NCI-H2107 (cell line): ENCODE results near the gene KDM4F.

Experiments
- DNase-seq: peaks from one replicate; lab custom pipeline; 2025; lab: John Stamatoyannopoulos, UW

The KDM4F gene

DNA sequence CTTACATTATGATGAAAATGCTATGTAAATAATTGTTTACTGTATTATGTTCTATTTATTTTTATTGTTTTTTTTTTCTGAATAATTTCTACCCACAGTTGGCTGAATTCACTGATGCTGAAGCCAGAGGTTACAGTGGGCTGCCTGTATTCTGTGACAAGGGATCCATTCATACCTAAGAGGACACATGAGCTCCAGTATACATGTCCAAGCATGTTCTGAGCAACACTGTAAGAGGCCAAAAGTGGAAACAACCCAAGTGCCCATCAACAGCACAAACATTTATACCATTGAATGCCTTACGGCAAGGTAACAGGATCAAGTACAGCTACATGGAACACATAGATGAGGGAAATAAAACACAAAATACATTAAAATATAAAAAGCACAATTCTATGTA lies 16.1 kb downstream of the KDM4F start:
- no peak for DNase-seq

DNA sequence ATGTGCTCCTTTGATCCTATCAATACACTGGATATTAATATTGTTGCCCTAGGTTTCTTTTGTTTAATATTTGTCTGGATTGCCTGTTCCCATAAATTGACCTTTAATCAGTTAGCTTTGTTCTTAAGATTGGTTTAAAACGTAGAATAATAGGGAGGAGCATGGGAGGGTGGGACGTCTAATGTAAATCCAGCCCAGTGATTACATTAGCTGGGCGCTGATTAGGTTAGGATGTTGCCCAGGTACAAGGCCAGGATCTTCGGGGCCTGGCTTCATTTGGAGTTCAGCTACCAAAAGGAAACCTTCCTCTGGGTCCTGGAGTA lies 17.5 kb downstream of the KDM4F start, which contains the start of gene SRSF8:
Gene SRSF8, plus strand, starts transcription at position 204 of the 323 bp plus-strand sequence. CDS start 308 bp downstream, outside the sequence.
- no peak for DNase-seq

DNA sequence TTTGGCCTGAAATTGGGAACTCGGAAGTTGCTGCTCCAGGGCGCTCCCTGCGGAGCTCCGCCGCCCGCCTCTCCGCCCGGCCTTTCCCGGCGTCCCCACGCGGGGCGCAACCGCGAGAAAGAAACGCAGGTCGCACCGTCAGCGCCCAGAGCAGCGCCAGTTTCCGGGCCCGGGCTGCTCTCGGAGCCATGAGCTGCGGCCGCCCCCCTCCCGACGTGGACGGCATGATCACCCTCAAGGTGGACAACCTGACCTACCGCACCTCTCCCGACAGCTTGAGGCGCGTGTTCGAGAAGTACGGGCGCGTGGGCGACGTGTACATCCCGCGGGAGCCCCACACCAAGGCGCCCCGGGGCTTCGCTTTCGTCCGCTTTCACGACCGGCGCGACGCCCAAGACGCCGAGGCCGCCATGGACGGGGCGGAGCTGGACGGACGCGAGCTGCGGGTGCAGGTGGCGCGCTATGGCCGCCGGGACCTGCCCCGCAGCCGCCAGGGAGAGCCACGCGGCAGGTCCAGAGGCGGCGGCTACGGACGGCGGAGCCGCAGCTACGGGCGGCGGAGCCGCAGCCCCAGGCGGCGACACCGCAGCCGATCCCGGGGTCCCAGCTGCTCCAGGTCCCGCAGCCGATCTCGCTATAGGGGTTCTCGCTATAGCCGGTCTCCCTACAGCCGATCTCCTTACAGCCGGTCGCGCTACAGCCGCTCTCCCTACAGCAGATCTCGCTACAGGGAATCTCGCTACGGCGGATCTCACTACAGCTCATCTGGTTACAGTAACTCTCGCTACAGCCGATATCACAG lies 18.0 kb downstream of the KDM4F start:
- peak; percentile 78 for DNase-seq

DNA sequence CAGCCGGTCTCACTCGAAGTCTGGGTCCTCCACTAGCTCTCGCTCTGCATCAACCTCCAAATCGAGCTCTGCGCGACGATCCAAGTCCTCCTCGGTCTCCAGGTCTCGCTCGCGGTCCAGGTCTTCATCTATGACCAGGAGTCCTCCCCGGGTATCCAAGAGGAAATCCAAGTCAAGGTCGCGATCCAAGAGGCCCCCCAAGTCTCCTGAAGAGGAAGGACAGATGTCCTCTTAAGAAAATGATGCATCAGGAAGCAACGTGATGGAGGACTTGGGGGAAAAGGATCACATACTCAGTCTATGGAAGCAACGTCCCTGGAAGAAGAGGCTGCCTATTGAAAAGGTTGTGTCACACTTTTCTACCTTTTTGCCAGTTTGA lies 18.6 kb downstream of the KDM4F start:
- DNase-seq, result no peak

DNA sequence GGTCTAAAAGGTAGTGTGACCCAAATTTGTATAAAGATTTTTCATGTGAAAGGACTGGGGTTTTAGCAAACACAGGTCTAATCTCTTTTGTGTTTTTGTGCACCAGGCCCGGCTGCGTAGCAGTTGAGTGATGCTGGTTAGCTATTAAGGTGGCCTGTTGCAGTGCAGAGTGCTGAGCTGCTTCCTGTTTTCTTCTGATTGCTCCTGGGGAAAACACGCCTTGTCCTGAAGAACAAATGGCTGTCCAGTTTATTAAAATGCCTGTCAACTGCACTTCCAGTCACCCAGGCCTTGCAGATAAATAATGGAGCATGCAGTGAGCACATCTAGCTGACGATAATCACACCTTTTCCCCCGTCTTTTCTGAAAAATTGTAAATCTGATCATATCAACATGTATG lies 19.3 kb downstream of the KDM4F start:
- peak; percentile 59 for DNase-seq

DNA sequence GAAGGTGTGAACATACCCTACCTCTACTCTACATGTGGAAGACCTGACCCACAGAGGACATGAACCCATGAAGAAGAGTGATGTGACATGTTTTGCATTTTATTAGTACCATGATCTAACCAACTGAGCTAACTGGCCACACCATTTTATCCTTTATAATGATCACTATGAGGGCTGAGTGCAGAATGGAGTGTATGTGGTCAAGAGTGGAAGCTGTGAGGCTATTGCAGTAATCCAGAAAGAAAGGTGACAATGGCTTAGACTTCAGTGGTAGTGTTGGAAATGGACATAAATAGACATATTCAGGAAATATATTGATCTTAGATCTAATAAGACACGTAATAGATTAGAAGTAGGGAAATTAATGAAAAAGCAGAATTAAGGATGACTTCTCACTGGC lies 21.2 kb downstream of the KDM4F start:
- DNase-seq, result no peak

DNA sequence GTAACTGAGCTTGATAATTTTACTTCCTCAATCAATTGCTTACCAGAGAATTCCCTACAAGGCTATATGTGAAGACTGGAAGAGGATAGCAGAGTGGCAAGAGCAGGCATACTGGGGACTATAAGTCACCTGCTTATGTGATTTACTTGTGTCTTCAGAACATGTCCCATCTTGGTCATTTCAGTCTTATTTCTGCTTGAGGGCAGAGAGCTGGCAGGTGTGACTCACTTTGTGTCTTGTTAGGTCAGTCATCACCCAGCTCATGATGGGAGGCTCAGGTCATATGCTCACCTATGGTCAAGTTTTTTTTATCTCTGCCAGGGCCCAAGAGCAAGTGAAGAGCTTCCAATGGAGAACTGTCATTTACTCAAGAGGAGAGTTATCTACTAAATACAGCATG lies 23.7 kb downstream of the KDM4F start:
- DNase-seq, result no peak

DNA sequence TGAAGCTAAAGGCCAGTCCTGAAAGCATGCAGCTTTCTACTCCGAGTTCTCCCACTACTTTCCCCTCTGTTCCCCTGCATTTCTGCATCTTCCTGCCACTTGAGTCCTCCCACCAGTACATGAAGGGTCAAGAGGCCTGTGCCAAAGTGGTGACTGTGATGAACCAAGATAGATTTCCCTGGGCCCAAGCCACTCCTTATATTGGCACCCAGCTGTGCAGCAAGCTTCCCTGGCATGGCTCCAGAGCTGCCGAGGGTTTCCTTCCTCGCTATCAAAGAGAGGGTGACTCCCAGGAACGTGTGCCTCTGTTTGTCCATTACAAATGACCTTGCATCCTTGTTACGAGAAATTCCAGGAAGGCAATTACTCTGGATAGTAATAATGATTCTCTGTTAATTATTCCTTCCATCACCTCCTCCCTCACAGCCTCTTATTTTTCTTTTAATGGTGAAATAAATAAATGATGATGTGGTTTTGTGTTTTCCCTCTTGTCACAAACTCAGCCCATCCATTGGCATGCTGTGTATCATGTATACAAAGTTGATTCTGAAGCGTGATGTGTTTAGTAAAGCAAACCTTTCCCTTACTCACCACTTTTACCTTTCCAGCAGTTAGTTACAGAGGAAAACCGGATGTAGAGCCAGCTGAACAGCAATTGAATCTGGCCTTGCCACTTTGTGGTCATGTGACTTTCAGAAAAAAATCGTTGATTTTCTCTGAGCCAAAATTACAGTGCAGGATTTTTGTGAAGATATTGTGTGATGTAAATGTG lies 25.8 kb downstream of the KDM4F start:
- no peak for DNase-seq

DNA sequence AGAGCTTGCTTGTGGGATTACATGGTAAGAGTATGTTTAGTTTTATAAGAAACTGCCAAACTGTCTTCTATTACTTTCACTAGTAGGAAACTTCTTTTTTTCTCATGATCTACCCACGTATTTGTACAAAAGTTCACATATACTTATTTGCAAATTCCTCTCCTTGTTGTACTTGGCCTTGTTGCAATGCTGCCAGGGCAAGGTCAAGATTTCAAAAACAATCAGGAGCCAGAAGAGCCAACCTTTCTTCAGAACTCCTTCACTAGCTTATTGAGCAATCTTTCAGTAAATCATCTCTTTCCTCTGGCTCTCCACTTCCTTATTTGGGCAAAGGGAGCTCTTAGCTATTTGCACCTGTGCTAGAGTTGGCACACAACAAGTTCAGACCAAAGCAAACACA lies 27.2 kb downstream of the KDM4F start:
- DNase-seq, result no peak

DNA sequence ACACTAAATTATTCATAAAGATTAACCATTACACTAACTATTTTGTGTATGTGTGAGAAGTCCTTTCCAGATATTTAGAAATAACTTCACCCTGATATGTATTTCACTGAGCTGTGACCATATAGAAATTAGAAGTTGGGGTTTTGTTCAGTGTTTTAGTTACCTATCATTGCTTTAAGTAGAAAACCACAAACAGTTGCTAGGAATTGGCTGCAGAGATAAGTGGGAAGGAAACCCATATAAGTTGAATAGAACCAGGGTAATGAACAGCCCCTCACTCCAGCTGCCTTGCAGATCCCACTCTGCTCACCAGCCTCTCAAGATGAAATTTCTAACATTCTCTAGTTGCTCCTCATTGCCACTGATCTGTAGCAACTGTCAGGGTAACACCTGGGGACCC lies 27.8 kb downstream of the KDM4F start:
- DNase-seq, result no peak

DNA sequence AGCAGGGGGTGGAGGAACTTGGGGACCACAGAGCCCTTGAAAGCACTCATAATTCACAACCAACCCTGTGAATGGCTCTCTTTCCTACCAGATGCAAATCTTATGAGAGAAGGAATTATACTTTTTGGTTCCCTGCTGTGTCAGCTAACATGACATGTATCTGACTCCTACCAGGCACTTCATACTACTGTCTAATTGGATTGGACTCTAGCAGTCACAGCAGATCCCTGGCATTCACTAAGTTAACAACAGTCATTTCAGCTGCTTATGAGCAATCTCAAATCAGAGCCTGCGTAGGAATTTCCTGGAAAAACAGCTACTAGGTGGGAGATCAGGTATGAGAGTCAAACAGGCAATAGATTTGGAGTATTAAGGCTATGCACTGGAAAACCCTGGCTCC lies 29.3 kb downstream of the KDM4F start:
- DNase-seq, result no peak

DNA sequence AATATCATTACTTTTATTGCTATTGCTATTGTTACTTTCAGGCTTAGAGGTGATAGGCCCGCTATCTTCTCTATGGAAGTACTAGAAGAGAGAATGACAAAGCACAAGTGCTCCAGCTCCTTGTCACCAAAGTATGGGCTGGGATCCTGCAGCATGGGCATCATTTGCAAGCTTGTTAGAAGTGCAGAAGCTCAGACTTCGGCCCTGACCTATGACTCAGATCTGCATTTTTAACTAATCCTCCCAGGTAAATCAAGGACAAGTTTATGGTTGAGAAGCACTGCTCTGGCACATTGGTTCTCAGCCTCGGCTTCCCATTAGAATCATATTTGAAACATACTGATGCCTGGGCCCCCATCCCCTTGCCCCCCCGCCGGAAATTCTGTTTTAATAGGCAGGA lies 31.8 kb downstream of the KDM4F start:
- no peak for DNase-seq

DNA sequence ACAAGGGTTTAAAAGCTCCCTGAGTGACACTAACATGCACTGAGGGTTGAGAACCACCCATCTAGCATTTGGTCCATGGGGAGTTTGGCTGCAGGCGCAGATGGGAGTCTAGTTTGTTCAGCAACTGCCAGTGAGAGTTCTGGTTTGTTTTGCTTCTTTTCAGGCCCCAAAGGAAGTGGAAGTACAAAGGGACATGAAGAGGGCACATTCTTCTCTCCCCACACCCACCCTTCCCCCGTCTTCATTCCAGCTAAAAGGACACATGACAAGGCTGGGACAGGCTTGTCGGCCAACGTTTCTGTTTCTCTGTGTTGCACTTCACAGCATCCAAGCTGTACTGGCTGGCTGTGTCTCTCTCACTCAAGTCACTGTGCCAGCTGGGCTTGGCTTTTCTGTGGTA lies 32.2 kb downstream of the KDM4F start:
- DNase-seq, result no peak

DNA sequence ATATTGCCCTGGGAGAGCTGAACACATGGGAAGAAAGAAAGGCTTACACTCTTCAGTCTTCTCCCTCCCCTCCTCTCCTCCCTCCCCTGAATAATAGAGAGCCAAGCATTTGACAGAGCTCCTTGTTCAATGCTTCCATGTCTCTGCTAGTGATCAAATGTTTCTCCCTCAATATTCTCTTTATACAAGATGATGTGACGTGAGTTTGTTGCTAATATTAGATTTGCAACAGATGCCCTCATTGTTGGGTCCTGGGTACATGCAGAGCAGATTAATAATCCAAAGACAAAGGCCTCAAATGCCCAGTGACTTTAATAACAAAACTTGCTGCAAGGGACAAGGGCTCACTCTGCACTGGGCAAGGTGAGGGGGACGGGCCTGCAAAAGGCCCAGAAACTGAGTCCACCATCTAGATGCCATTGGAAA lies 33.4 kb downstream of the KDM4F start:
- no peak for DNase-seq

DNA sequence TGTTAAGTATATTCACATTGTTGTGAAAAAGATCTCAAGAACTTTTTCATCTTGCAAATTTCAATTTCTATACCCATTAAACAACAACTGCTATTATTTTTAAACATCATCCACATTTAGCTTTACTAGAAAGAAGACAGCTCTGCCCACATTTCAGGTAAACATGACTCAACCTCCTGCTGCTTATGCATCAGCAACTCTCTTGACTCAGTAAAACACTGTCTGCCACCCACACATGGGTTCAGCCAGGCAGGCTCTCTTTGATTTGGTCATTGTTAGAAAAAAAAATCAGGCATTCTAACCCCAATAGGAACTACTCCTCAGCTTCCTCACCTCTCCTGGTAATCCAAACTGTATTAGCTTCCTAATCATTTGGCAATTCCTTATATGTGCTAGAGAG lies 35.3 kb downstream of the KDM4F start:
- no peak for DNase-seq

DNA sequence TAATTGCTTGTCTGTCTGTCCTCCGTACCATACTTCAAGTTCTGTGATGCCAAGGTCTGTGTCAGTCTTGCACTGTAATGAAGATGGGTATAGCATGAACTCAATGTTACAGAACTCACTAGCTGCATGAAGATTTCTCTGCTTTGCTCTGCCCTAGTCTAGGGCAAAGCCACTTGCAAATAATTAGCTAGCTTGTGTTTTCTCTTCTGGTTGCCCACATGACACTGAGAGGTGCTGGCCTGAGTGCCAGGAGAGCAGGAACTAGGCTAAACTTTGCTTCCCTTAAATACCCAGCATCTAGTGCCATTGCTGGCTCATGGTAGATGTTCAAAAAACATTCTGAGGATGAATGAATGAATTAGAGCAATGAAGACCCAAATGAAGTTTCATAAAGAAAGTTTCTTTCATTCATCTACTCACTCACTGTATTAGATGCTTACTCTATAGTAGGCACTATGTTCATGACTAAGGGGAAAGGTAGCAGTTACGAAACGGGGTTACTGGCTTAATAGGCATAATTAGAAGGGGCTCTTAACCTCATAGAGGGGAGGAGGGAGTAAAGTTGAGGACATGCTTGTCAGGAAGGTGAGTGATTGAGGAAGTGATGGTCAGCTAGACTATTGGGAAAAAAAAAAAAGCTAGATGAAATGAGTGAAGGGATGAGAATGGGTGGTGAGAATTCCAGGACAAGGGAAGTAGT lies 36.0 kb downstream of the KDM4F start:
- DNase-seq, result no peak

DNA sequence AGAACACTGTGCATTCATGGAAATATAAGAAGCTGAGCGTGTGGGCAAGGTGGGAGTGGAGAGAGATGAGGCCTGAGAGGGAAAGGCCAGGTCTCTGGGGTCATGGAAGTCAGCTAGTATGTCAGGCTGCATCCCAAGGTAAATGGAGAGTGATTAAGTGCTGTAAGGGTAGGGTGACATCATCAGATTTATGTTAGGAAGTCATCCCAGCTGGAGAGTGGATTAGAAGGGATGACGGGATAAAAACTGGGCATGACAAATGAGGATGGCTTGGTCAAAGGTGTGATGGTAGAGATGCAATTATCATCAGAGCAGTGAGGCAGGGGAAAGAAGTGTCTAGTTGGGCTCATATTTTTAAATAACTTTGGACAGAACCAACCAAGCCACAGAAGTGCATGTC lies 36.9 kb downstream of the KDM4F start:
- no peak for DNase-seq

DNA sequence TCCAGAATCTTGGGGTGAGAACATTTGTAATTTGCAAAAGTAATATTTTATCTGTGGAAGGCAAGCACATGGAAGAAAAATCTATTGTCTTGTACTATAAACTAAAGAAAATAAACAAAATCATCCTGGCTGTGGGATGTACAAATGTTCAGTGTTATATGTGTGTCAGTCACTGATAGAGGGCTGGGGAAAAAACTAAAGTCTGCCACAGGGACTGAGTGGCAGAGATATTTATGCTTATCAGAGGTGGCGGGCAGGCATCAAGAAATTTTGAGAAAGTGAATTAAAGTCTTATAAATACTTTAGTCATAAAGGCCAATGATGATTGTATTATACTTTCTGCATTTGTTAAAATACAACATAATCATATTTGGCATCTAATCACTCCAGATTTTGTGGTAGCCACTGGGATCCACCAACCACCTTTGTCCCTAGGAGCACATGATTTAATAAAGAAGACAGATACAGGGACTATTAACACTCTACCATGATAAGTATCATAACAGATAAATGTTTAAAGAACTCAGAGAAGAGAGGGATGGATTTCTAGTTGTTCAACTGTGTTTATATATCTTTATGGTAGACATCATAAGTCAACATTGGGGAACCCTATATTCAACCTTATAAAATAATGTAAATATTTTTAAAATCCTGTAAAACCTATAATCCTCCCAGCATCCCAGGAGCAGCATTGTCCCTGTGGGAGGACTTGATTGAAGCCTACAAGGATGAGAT lies 37.8 kb downstream of the KDM4F start:
- DNase-seq, result no peak

DNA sequence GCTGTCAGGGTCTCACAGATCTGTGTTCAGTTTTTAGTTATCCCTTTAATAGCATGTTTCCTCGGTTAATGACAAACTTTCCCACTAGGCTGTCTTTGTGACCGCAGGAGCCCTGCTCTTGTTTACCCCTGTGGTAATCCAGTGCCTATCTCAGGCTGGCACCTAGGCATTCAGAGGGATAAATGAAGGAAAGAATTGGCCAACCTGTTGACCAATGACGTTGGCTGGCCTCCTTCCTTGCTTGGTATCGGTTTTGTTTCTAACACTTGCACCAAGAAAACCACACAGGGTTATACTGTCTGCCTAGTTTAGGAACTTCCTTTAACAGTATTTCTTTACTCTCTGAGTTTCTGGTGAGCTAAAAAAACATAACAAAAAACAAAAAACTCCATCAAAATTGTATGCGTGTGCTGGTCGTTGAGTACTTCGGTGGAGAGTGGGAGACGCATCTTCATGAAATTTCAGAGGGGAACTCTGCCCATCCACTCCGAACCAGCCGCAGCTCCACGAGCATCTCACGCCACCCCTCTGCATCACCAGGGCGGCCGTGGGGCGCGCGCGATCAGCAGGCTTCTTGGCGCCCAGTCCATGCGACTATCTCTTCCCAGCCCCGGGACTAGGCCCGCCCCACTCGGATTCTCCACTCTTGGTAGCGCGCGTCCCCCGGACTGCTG lies 39.9 kb downstream of the KDM4F start:
- DNase-seq, result no peak

DNA sequence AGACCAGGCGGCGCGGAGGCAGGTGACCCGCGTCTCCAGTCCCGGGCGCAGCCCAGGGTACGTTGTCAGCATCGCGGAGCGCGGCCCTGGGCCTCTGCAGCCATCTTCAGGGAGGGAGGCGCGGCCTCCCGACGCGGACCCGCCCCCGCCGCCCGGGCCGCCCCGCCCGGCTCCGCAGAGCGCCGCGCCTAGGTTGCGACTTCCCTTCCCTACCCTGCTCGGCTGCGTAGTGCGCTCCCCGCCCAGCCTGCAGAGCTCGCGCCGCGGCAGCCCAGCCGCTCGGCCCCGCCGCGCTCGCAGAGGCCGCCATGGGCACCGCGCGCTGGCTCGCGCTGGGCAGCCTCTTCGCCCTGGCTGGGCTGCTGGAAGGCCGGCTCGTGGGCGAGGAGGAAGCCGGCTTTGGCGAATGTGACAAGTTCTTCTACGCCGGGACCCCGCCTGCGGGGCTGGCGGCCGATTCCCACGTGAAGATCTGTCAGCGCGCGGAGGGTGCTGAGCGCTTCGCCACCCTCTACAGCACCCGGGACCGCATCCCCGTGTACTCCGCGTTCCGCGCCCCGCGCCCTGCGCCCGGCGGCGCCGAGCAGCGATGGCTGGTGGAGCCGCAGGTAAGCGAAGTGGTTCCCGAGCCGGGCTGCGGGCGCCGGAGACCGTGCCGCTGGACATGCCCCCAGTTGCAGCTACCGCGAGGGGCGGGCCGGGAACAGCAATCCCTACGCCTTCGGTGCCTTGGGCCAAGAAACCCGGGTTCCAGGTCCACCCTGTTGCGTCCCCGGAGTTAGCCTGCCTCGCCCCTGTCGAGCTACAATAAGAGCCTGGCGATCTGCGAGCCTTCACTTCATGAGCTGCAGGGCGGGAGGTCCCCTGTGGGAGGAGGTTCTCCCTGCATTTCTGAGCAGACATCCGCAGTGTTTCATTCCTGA lies 40.7 kb downstream of the KDM4F start, which contains the start of gene ENDOD1:
Gene ENDOD1, plus strand, starts transcription at position 227 of the 923 bp plus-strand sequence. Its CDS starts 82 bp downstream, at position 309.
- peak; percentile 30 for DNase-seq
